K562 (cell line): ENCODE data around the gene ADORA2B.

Experiments
- CBX8 ChIP-seq: fragments of 200-600 bp; sonication (generic); IDR thresholded peaks from 2 replicates; pipeline ENCODE4 v1.6.1; 2012; ENCODE audit warnings: borderline replicate concordance, mixed run types, low read depth, mild to moderate bottlenecking, moderate library complexity, mixed read lengths, low read length, control low read depth, inconsistent platforms; ENCODE audit not compliant: poor library complexity, severe bottlenecking; ENCODE audit errors: extremely low read depth
- FOSL1 ChIP-seq: fragments of 200-800 bp; sonication (Bioruptor generic); conservative IDR thresholded peaks from 2 replicates; pipeline ENCODE4 v1.6.1; 2016; ENCODE audit warnings: missing genetic modification characterization, missing compliant biosample characterization
- POU5F1 ChIP-seq: fragments of 150-350 bp; IDR thresholded peaks from 2 replicates; pipeline ENCODE4 v1.6.1; 2014; ENCODE audit warnings: borderline replicate concordance, low read length, low read depth, mild to moderate bottlenecking; ENCODE audit not compliant: partially characterized antibody
- SMAD3 ChIP-seq: fragments of 450-650 bp; formaldehyde crosslinking; conservative IDR thresholded peaks from 2 replicates; pipeline ENCODE4 v1.4.0; 2020; ENCODE audit warnings: mild to moderate bottlenecking
- SRSF9 ChIP-seq: fragments of 200-400 bp; formaldehyde crosslinking; IDR thresholded peaks from 2 replicates; pipeline ENCODE4 v1.6.1; 2017; ENCODE audit warnings: low read depth, low read length, borderline replicate concordance
- TOE1 ChIP-seq, 2 experiments: fragments of 450-650 bp in 1 of 2; sonication (generic) in 1 of 2; formaldehyde crosslinking in 1 of 2; IDR thresholded peaks; 2 replicates each; pipeline versions ENCODE4 v1.7.1 to v1.8.0; 2016 to 2022; ENCODE audit warnings: borderline replicate concordance in 2 of 2, mild to moderate bottlenecking in 2 of 2, antibody characterized with exemption in 1 of 2, inconsistent platforms in 1 of 2, low read depth in 1 of 2, missing genetic modification reagents in 1 of 2, moderate library complexity in 1 of 2
- ZNF184 ChIP-seq: sonication (generic); formaldehyde crosslinking; IDR thresholded peaks from 2 replicates; pipeline ENCODE4 v1.5.0; 2020; ENCODE audit warnings: missing genetic modification reagents
- ZNF785 ChIP-seq: fragments of 250-450 bp; sonication (Bioruptor Pico); IDR thresholded peaks from 2 replicates; pipeline ENCODE4 v1.4.0; 2020; ENCODE audit warnings: mild to moderate bottlenecking
- TF ChIP-seq, protein P1 (sequence below), 3 experiments: IDR thresholded peaks in 2 of 3; conservative IDR thresholded peaks in 1 of 3; 2 replicates each; pipeline ENCODE4 v1.5.1; 2011 to 2012; ENCODE audit warnings: low read length in 3 of 3, mild to moderate bottlenecking in 3 of 3, control low read depth in 2 of 3, improper control_type of control experiment in 1 of 3, inconsistent platforms in 1 of 3, low read depth in 1 of 3, mixed read lengths in 1 of 3, moderate library complexity in 1 of 3; ENCODE audit not compliant: insufficient read depth in 2 of 3
- TF ChIP-seq, protein P2 (sequence below), 2 experiments: fragments of 200-800 bp in 1 of 2; sonication (Bioruptor generic) in 1 of 2; sonication (generic) in 1 of 2; formaldehyde crosslinking in 1 of 2; IDR thresholded peaks in 1 of 2; conservative IDR thresholded peaks in 1 of 2; 2 replicates each; pipeline versions ENCODE4 v1.5.0 to v1.6.1; 2016 to 2020; ENCODE audit warnings: missing compliant biosample characterization in 1 of 2, missing genetic modification characterization in 1 of 2, missing genetic modification reagents in 1 of 2
- TF ChIP-seq, protein P3 (sequence below), 2 experiments: fragments of 450-650 bp; formaldehyde crosslinking in 1 of 2; IDR thresholded peaks; 2 replicates each; pipeline versions ENCODE4 v1.4.0 to v1.6.1; 2014 to 2020; ENCODE audit warnings: mild to moderate bottlenecking in 2 of 2, borderline replicate concordance in 1 of 2, low read depth in 1 of 2

DNA sequence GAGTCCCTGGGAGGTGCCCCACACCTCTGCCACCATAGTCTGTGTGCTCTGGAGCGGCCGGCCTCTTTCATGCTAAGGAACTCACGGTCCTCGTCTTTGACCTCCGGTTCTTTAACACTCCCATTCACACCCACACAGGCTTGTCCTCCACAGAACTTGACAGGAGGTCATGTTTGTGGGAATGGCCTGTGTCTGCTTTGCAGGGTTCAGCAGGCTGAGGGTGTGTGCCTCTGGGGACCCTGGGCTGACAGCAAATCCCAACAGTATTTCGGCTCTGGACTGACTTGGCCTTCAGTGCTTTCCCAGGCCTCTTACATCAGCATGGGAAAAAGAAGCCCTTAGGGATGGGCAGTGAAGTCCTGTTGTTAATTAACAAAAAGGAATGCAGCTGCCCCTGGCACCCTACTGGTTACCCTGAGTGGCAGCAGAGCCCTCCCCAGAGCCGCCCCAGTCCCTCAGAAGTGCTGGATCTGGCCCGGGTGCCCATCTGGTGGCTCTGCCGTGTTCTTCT is 35.4 kb upstream of the ADORA2B start:
- TF ChIP-seq ZNF184 = no peak
- TF ChIP-seq, protein P1, sequence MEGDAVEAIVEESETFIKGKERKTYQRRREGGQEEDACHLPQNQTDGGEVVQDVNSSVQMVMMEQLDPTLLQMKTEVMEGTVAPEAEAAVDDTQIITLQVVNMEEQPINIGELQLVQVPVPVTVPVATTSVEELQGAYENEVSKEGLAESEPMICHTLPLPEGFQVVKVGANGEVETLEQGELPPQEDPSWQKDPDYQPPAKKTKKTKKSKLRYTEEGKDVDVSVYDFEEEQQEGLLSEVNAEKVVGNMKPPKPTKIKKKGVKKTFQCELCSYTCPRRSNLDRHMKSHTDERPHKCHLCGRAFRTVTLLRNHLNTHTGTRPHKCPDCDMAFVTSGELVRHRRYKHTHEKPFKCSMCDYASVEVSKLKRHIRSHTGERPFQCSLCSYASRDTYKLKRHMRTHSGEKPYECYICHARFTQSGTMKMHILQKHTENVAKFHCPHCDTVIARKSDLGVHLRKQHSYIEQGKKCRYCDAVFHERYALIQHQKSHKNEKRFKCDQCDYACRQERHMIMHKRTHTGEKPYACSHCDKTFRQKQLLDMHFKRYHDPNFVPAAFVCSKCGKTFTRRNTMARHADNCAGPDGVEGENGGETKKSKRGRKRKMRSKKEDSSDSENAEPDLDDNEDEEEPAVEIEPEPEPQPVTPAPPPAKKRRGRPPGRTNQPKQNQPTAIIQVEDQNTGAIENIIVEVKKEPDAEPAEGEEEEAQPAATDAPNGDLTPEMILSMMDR (IDR thresholded peaks at IDR 0.05 in 2 of 3, conservative IDR thresholded peaks at IDR 0.05 in 1 of 3; ENCODE audit: insufficient read depth in 2 of 3, low read depth in 1 of 3, low read length in 3 of 3) = no peak
- TF ChIP-seq TOE1 (IDR thresholded peaks at IDR 0.05; ENCODE audit: borderline replicate concordance) = no peak
- TF ChIP-seq TOE1 (CRISPR knock-in tag; IDR thresholded peaks at IDR 0.05; ENCODE audit: borderline replicate concordance, low read depth) = no peak
- no peak for TF ChIP-seq SRSF9
- TF ChIP-seq, protein P2, sequence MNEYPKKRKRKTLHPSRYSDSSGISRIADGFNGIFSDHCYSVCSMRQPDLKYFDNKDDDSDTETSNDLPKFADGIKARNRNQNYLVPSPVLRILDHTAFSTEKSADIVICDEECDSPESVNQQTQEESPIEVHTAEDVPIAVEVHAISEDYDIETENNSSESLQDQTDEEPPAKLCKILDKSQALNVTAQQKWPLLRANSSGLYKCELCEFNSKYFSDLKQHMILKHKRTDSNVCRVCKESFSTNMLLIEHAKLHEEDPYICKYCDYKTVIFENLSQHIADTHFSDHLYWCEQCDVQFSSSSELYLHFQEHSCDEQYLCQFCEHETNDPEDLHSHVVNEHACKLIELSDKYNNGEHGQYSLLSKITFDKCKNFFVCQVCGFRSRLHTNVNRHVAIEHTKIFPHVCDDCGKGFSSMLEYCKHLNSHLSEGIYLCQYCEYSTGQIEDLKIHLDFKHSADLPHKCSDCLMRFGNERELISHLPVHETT (CRISPR knock-in tag; conservative IDR thresholded peaks at IDR 0.05 in 1 of 2, IDR thresholded peaks at IDR 0.05 in 1 of 2) = no peak
- TF ChIP-seq ZNF785 (CRISPR knock-in tag) = no peak
- TF ChIP-seq, protein P3, sequence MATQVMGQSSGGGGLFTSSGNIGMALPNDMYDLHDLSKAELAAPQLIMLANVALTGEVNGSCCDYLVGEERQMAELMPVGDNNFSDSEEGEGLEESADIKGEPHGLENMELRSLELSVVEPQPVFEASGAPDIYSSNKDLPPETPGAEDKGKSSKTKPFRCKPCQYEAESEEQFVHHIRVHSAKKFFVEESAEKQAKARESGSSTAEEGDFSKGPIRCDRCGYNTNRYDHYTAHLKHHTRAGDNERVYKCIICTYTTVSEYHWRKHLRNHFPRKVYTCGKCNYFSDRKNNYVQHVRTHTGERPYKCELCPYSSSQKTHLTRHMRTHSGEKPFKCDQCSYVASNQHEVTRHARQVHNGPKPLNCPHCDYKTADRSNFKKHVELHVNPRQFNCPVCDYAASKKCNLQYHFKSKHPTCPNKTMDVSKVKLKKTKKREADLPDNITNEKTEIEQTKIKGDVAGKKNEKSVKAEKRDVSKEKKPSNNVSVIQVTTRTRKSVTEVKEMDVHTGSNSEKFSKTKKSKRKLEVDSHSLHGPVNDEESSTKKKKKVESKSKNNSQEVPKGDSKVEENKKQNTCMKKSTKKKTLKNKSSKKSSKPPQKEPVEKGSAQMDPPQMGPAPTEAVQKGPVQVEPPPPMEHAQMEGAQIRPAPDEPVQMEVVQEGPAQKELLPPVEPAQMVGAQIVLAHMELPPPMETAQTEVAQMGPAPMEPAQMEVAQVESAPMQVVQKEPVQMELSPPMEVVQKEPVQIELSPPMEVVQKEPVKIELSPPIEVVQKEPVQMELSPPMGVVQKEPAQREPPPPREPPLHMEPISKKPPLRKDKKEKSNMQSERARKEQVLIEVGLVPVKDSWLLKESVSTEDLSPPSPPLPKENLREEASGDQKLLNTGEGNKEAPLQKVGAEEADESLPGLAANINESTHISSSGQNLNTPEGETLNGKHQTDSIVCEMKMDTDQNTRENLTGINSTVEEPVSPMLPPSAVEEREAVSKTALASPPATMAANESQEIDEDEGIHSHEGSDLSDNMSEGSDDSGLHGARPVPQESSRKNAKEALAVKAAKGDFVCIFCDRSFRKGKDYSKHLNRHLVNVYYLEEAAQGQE (IDR thresholded peaks at IDR 0.05; ENCODE audit: borderline replicate concordance) = no peak
- TF ChIP-seq, protein P3 (CRISPR knock-in tag; IDR thresholded peaks at IDR 0.05; ENCODE audit: low read depth) = no peak
- no peak for TF ChIP-seq FOSL1 (tag)
- TF ChIP-seq SMAD3 (CRISPR knock-in tag) = no peak
- TF ChIP-seq CBX8 = no peak
- no peak for TF ChIP-seq POU5F1
